GM18502 (cell line): ENCODE measurements around the gene SLC7A8.

ENCODE experiments used
- ATAC-seq: cut with Tn5 transposase; IDR thresholded peaks from one replicate; pipeline ENCODE4 v1.9.1; 2021; ENCODE audit warnings: mild to moderate bottlenecking; ENCODE audit not compliant: unreplicated experiment, poor library complexity

Gene SLC7A8

GRCh38 chr14:23076785-23077408 is 106.6 kb downstream of the SLC7A8 start:
- no peak for ATAC-seq
